NCI-H1417 treated with DMSO at 0.1 percent for 48 hours (cell line): ENCODE data around the gene MGME1.

Source experiments
- DNase-seq: peaks from one replicate; lab custom pipeline; 2025; lab: John Stamatoyannopoulos, UW

Gene MGME1

DNA sequence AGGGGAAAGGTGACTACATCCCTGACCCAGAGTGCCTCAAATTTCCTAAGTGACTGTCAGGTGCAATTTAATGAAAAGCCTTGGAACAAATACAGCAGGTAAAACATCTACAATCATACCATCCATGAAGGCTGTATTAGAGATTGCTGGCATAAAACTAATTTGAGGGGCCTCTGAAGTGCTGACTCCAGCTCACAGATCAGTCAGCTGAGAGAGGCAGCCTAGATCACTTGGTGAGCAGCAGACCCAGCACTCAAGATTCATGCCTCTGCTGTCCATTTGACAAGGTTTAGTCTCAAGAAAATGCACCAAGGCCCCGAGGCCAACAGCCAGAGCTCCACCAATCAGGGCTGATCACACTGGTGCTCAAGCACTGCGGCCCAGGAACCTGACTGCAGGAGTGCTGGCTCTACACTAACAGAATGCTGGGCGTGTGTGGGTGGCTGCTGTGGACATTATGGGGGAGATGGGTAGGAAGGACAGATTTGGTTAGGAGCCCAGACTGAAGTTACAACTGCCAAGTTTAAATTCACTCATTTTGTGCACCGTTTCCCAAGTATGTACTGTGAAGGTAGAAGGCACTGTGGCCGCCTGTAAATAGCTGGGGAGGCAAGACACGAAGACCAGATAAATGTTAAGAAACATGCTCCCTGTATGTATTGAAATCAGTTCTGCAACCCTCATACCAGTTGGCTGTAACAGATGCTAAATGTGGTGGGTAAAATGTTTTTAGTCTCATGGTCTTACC lies 28.4 kb upstream of the MGME1 start:
- DNase-seq, result no peak

DNA sequence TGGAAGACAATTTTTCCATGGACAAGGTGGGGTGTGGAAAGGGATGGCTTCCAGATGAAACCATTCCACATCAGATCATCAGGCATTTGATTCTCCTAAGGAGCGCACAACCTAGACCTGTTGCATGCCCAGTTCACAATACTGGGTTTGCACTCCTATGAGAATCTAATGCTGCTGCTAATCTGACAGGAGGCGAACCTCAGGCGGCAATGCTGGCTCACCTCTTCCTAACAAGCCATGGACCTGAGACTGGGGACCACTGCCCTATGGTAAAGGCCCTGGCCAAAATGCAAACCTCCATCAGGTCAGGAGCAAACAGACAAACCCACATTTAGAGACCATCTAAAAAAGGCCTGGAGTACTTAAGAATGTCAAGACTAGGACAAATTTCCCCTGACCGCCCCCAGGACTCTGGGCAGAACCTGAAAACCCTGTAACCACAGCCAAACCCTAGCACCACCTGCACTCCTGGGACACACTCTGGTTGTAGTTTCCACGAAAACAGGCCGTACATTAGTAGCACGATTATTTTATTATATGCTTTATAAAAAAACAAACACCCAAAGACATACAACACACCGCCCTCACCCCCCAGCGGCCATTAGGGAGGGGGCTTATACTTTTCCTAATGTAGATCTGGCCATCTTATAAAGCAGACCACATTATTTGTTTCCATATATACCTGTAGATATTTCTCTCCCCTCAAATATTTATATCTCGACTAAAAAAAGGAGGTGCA lies 27.6 kb upstream of the MGME1 start:
- no peak for DNase-seq

DNA sequence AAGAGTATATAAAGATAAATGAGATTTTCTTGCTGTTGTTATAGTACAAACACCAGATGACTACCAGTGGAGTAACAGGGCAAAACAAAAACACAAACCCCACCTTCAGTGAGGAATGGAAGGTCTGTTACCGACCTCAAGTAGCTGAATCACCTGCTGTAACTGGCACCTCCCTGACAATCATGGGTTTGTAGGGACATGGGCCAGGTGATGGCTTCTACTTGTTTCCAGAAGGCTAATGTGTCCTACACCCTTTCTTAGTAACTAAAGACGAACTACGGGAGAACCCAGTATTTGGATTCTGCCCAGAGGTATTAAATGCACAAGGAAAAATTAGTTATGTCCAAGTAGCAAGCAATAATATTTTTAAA lies 27.0 kb upstream of the MGME1 start:
- DNase-seq, result no peak

DNA sequence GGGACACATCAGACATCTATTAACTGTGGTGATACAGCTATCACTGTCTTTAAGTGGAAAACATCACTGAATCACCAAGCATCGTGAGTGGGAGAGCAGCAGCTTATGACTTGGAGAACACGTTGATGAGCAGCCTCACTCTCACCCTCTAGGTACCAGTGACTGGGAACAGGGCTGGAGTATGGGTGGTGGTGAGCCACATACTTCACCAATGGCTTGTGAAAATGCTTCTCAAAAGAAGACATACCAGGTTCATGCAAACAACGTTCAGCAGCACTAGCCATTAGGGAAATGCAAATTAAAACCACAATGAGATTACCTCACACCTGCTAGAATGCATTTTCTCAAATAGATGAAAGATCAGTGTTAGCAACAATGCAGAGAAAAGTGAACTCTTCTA lies 25.5 kb upstream of the MGME1 start:
- no peak for DNase-seq

DNA sequence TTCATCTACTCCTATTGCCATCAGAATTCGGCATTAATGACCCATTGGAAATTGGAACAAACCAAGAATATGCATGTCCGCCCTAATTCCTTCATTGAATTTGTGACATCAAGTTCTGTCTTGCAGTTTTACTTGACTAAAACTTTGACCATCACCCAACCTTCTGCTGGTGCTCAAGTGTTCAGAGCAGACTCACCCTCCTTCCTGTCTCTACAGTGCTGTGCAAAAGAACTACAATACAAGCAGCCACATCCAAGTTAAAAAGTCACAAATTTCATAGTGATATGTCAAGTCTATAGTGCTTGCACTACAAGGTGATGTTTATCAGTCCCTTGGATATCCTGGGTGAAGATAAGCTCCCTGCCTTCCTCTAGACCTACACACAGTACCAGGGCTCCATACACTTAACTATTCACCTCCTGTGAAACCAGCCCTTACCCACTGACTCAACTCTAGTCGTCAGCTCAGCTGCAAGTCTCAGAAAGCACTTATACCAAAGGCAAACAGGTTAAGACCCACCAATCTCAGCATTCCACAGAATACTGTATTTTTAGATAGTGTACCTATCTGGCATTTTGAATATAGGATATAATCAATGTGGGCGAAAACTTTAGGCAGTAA lies 23.9 kb upstream of the MGME1 start:
- no peak for DNase-seq

DNA sequence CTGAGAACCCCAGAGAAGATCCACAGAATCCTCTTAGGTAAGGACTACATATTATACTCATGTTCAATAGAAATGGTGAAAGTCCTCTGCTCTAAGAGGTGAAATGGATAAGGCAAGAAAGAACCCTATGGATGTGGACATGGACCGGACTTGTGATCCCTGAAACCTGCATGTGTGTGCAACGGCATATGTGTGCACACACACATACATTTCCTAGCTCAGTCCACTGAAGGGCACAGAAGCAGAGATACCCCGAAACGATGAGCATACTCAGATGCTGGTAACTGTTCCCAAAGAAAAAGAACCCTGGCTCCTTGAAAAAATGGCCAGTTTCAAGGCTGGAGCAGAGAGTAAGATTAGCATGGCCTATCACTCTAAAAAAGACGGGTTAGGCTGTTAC lies 22.8 kb upstream of the MGME1 start:
- DNase-seq, result no peak

DNA sequence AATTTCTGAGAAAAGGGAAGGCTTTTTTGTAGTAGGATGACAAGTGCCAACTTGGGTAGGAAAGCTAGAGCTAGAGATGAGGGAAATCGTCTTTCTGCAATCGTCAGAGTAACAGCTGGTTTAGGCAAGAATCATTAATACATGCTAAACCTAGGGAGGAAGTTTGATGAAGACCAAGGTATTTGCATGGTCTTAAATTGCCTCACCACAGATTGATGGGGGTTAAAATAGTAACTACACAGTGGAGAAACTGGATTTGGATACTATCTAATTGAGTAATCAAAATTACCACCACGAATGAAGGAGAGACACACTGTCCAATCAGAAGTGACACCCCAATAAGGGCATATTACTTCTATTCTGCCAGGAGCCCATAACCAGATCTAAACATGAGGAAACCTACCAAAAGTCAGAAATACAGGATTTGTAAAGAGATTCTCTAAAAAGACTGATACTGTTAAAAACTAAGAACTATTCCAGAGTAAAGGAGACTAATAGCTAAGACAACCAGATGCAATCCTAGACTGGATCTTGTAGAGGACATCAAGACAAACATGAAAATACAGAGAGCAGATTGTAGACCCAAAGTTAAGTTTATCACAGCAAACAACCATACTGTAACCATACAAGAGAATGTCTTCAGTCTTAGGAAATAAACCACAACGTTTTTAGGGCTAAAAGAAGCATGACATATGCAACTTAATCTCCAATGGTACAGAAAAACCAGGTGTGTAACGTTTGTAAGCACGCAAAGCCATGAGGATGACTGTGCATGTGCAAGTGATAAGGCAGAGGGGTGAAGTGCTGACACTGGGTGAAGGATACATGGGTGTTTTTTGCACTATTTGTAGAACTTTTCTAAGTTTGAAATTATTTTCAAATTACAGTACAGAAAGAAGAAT lies 22.0 kb upstream of the MGME1 start:
- no peak for DNase-seq

DNA sequence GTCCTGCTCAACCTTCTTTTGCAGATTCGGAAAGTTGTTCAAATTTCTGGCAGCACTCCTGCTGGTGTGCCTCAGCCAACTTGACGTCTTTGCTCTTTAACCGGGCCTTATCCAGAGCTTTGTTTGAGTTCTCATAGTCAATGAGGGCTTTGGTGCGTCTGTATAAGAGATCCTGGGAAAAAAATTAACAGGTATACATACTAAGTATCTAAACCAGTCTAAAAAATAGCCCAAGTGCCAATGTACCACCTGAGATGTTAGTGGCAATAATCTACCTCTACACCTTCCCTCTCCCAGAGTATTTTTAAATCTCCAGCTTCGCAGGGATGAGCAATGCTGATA lies 21.4 kb upstream of the MGME1 start:
- no peak for DNase-seq

DNA sequence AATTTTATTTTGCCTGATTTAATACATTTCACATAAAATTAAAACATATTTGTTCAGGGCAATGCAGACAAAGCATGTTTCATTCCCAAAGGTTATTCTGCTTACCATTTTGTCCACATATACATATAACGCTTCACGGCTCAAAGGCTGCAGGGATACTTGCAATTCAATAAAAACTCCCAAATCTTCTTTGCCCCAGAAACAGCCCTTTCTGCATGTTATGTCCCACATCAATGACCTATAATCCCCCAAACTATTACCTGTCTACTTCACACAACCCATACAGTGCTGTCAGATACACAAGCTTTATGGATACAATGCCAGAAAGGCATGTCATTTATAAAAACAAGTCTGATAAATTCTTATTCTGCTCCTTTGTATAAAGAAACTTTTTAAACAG lies 20.4 kb upstream of the MGME1 start:
- DNase-seq, result no peak

DNA sequence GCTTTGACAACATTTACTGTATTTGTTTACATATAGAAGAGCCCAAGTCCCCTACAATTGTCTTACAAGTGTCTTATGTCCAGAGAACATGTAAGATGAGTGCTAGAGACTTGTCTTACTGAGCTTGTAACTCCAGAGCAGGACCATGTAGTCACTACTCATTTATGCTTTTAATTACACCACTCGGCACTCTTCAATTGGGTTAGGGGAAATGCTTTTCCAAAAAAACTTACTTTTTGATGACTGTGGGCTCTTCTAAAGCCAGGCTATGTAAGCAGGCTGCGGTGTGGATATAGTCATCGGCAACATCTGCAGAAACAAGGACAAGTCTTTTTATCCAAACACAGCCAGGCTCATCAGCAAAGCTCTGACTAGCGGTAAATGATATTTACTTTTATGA lies 18.9 kb upstream of the MGME1 start:
- no peak for DNase-seq

DNA sequence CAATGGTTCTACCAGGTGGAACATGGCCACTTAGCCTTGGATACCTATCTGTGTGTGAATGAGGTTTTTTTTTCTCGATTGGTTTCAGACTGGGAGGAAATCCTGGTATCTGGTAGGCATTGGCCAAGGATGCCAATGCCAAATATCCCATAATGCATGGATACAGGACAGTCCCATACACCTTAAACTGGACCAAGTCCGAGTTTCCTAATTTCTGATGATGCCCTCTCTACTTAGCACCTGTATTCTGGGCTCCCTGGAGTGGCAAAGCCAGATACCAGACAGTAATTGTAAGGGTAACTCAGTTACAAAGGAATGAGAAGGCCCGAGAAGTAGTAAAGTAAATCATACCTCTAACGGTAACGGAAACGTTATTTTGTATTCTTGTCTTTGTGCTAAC lies 18.1 kb upstream of the MGME1 start:
- no peak for DNase-seq

DNA sequence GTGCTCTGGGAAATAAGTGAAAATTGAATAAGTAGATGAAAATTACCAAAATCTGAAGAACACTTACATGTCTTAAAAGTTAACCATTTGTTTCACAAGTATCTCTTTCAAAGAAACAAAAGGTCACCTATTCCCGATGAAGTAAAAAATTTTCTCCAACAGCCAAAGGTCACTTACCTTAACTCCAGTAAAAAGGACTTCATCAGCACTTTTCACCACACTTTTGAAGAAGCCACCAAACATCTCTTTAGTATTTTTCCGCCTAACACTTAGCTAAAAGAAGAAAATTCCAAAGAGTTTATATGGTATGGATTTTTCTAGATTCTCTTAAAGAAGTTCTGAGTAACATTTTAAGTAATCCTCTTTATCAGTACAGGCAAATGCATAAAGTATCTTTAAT lies 17.5 kb upstream of the MGME1 start:
- DNase-seq, result no peak

DNA sequence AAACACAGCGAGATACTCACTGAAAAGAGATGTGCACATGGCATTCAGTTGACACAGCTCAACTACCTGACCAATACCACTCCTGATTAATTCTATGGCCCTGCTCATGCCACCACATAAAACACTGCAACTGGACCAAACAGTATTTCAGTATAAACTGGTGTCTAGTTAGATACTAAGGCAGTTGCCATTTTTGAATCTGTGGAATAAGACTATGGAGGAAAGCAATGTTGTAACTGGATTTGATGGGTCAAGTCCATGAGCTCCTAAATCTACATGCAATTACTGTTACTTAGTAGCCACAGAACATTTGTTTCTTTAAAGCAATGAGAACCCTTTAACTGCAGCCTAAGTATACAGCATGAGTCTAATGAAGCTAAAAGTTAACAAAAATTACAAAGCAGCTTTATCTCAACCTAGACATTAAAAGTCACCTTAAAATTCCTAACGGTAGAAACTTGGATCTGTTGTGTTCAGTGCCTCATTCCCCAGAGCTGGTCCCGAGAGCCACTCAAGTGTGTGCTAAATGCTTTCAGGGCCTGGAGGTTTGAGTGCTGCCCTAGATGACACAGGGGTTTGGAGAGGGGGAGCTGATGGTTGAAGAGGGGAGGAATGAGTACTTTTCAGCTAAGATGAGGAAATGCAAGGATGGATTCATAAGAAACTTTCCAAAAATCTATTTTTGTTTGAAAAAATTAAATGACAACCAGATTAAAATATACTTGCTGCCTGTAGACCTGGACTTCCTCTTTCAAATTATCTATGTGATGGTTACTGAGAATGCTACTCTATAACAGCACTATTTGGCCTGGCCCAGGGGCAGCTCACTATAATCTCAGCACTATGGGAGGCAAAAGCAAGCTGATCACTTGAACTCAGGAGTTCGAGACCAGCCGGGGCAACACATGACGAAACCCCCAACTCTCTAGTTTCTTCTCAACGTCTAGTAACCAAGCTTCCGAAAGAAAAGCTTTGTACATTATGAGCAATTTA lies 15.8 kb upstream of the MGME1 start:
- no peak for DNase-seq

DNA sequence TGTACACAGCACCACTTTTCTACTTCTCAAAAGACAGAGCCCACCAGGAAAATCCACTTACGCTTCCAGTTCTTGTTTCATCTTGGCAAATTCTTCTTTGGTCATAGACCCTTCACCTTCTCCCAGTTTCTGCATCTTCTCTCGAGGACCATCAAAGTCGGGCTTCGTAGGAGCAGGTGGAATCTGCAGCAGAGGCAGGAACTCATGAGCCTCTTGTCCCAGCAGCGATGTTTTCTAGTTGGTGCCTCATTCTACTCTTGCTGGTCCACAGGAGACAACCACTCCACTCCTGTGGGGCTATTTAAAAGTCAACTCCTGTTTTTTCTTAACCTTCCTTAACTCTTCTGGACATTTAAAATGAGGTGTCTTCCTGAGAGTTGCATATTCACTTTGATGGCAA lies 14.9 kb upstream of the MGME1 start:
- no peak for DNase-seq

DNA sequence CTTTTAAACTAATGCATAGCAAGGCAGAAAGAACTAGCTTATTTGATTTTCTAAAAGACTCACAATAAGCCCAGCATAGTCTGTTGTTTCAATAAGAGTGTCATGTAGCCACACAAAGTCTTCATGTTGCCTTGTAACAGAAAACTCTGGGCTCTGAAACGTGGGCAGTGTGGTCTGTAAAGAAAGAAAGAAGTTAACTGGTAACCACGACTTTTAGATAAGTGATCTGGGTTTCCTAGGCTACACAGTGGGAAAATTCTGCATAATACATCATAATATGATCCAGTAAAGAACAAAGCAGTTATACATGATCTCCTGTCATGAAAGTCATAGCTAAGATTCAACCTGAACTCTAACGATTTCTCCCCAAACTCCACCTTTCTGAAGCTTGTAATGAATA lies 13.5 kb upstream of the MGME1 start:
- no peak for DNase-seq

DNA sequence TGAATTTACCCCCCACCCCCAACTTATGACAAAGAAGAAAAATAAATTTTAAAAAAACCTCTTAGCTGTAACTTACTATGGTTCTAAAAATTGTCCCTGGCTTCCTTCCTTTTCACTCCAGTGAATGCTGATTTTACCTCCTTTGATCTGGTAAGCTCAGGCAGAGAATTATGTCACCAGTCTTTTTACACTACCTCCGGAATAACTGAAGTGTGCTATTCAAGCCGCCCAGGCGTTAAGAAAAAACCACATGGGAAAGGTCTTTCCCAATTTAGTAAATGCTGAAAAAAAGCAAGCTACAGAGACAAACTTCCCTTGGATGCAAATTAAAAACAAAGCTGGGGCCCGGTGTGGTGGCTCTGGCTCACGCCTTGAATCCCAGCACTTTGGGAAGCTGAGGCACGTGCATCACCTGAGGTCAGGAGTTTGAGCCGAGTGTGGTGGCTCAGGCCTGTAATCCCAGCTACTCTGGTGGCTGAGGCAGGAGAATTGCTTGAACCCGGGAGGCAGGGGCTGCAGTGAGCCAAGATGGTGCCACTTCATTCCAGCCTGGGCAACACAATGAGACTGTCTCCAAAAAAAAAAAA lies 12.6 kb upstream of the MGME1 start:
- no peak for DNase-seq

DNA sequence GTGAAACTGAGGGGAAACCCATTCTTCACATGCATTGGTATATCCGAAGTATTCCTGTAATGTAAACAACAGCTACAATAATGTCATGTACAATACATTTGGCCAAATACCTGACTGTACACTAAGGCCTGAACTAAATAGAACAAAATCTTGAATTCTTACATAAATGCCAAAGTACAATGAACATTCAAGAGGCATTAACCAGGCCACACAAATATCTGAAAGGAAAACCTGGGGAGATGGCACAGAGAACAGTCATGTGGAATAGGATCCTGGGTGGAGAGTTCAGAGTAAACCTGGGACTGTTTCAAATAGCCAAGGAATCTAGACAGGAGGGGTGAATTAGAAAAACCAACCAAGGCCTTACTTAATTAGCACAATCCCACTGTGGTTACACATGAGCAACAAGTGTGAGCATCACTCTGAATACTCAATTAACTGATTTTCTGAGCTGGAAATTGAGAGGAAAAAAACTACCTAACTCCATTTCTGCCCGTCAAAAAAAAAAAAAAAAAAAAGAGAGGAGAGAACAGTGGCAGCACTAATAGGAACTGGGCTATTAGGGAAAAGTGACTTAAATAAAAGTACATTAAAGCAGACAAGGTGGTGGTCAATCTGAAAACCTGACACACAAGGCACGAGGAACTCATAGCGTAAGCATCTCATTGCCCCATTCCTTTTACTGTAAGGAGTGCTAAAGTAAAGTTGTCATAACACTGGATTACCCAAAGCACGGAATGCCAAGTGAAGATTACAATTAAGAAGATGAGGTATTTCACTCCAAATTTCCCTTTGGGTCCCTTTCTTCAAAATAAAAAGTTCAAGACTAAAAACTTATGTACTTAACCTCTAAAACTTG lies 11.1 kb upstream of the MGME1 start:
- no peak for DNase-seq

DNA sequence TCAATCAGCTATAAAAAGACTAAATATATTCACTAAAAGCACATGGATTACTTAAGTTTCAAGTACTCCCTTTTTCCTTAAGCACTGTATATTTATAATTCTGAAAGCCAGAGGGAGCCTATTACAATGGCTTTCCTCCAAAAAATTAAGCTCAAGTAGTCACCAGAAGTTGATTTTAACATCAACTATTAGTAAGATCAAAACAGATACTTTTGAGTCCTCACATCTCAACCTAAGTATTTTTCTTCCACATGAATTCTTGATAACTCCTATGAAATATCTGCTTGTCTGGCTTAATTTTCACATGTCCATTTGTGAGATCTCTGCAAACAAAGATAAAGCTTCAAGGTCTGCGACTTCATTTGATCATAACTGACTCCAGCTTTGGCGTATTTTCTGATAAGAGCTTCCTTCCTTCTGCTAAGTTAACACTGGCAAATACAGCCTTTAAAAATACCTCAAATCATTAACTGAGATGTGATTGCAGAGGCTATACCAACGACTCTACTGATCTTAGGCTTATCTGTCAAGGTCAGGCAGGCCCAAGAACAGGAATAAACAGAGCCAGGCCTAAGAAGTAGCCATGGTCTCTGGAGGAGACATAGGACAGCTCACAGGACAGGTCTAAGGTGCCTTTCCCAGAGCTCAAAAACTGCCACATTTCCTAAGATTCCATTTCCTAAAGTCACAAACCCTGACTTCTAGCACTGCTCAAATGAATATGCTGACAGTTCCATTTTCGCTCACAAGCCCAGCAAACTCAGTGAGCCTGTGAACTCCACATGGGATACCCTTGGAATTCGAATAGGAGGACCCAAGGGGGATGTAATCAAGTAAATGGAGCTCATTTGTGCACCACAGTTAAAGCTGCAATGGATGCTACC lies 10.2 kb upstream of the MGME1 start:
- no peak for DNase-seq

DNA sequence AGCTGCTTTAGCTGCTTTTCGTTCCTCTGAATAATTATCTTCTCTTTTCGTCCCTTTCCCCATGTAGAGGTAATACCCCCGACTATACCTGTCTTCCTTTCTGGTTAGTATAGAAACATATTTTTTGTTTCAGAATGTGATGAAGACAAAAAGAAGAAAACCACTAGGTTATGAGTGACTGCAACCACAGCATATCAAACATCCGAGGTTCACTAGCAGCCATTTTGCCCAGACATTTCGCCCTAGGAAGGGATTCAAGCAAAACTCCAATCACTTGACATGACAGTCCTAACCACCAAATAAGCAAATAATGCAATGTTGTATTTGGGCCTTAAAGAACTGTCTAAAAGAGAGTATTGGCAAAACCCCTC lies 9.6 kb upstream of the MGME1 start:
- DNase-seq, result no peak
